Small intestine (tissue), 7 donors: ENCODE measurements around the gene LY6G6F. TPM values are rescaled to one million over a fixed set of nuclear protein-coding genes. Genes with fewer than 3 reads are reported as not detected.
A peak's percentile ranks its signal among the peaks of the same experiment; 100 is the strongest.

ENCODE experiments used
- DNase-seq, 2 donors: peaks; one replicate each; pipeline versions ENCODE4 v3.0.0 to v3.0.0-alpha.2; 2013
- FAIRE-seq: peaks from 2 replicates; lab custom pipeline; 2012; peaks lifted over from hg19 to GRCh38; lab: Jason Lieb, UNC
- H3K27ac ChIP-seq, 3 donors: one replicate each; pipeline ENCODE4 v1.5.1; 2013; ENCODE audit warnings: low read length in 2 of 3, mild to moderate bottlenecking in 2 of 3, control low read depth in 1 of 3, inconsistent platforms in 1 of 3, low read depth in 1 of 3, moderate library complexity in 1 of 3
- H3K27me3 ChIP-seq, 3 donors: one replicate each; pipeline ENCODE4 v1.6.1; 2013; ENCODE audit warnings: low read length in 3 of 3, inconsistent platforms in 1 of 3; ENCODE audit not compliant: control insufficient read depth in 3 of 3, insufficient read depth in 3 of 3
- H3K36me3 ChIP-seq, 3 donors: one replicate each; pipeline ENCODE4 v1.6.1; 2013; ENCODE audit warnings: low read length in 3 of 3, inconsistent platforms in 1 of 3, low read depth in 1 of 3, mild to moderate bottlenecking in 1 of 3, moderate library complexity in 1 of 3; ENCODE audit not compliant: control insufficient read depth in 3 of 3, insufficient read depth in 2 of 3
- H3K4me1 ChIP-seq, 3 donors: one replicate each; pipeline ENCODE4 v1.6.1; 2013; ENCODE audit warnings: low read length in 2 of 3, inconsistent platforms in 1 of 3, low read depth in 1 of 3, mild to moderate bottlenecking in 1 of 3, moderate library complexity in 1 of 3; ENCODE audit not compliant: control insufficient read depth in 3 of 3, insufficient read depth in 2 of 3
- H3K4me3 ChIP-seq, 3 donors: one replicate each; pipeline ENCODE4 v1.5.1; 2013; ENCODE audit warnings: low read length in 3 of 3, control low read depth in 1 of 3, inconsistent platforms in 1 of 3, low read depth in 1 of 3, mild to moderate bottlenecking in 1 of 3, moderate library complexity in 1 of 3
- H3K9me3 ChIP-seq, 2 donors: one replicate each; pipeline ENCODE4 v1.6.1; 2013; ENCODE audit warnings: low read depth in 1 of 2, low read length in 1 of 2; ENCODE audit not compliant: control insufficient read depth in 2 of 2, insufficient read depth in 1 of 2
- WGBS, 3 donors: extraction: QIAGEN DNeasy Blood & Tissue Kit; methylation state at CpG; one replicate each; pipeline ENCODE4 v1.1.7; 2013; 5-methylcytosine and 5-hydroxymethylcytosine counted together
- polyA plus RNA-seq, 4 donors: library from polyadenylated mRNA; stranded (reverse) in 3 of 4; unstranded in 1 of 4; fragments of 200-250 nt in 3 of 4; fragments of 120-200 nt in 1 of 4; gene quantifications; one replicate each; pipeline versions ENCODE4 v1.2.1 to v1.2.3, GENCODE V29; 2013
- donor health status: healthy with polysubstance abuse.
- donor health status: control.
- donor health status: control.
- donor health status: Bipolar disorder and iron deficiency.
- donor health status: healthy.

Gene LY6G6F
- polyA plus RNA-seq, 4 donors: 0.12 TPM; not detected in 3

DNA sequence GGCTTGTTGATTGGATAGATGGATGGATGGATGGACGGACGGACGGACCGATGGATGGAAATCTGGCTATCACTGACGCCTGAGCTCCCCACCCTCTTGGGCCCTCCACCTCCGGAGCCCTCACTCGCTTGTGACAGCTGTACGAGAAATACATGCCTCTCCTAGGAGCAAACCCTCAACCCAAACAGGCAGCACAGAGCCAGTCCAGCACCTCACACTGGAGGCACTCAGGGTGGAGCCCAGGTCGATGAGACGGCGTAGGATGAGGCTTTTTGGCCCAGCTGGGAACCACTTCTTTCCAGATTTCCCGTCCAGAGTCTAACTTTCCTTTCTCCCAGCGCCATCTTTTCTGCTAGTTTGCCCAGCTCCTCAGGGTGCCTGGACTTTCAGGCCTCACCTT, 23.1 kb upstream of the LY6G6F start:
- H3K36me3 ChIP-seq: peaks cover 3 to 49% (median 8%) of the 10 kb centered on the region in 3 donors
- peak overlapping the region in 2 of 3 donors; percentile 18 to 57 for H3K4me3 ChIP-seq
- H3K27ac ChIP-seq: peak overlapping the region; percentile 49 to 88 (median 72)
- no peak for FAIRE-seq
- 43 to 65% (median 60%) methylated on average over 13 of the region's 13 CpGs for WGBS, 3 donors
- H3K27me3 ChIP-seq: no peaks in the 10 kb centered on the region
- peak in 1 of 2 donors; percentile 44 for DNase-seq
- peaks cover 0 to 33% (median 4%) of the 10 kb centered on the region in 3 donors for H3K4me1 ChIP-seq
- no peaks in the 10 kb centered on the region for H3K9me3 ChIP-seq

GRCh38 chr6:31686483-31686882, 20.2 kb upstream of the LY6G6F start:
- FAIRE-seq: no peak
- H3K4me3 ChIP-seq: no peak overlapping the region
- H3K9me3 ChIP-seq: no peaks in the 10 kb centered on the region
- WGBS, 3 donors: 86 to 88% (median 86%) methylated on average over 5 of the region's 5 CpGs
- H3K36me3 ChIP-seq: peaks cover 7 to 77% (median 8%) of the 10 kb centered on the region in 3 donors
- H3K27ac ChIP-seq: no peak overlapping the region
- DNase-seq: no peak
- no peaks in the 10 kb centered on the region for H3K27me3 ChIP-seq
- peaks cover 0 to 36% (median 0%) of the 10 kb centered on the region in 3 donors for H3K4me1 ChIP-seq

GRCh38 chr6:31687321-31687720, 19.3 kb upstream of the LY6G6F start:
- H3K4me3 ChIP-seq: no peak overlapping the region
- 86 to 94% (median 89%) methylated on average over 8 of the region's 8 CpGs for WGBS, 3 donors
- H3K27ac ChIP-seq: no peak overlapping the region
- no peaks in the 10 kb centered on the region for H3K27me3 ChIP-seq
- no peaks in the 10 kb centered on the region for H3K9me3 ChIP-seq
- DNase-seq (no peak), FAIRE-seq (no peak)
- H3K36me3 ChIP-seq: peaks cover 8 to 82% (median 10%) of the 10 kb centered on the region in 3 donors
- peaks cover 0 to 32% (median 0%) of the 10 kb centered on the region in 3 donors for H3K4me1 ChIP-seq

DNA sequence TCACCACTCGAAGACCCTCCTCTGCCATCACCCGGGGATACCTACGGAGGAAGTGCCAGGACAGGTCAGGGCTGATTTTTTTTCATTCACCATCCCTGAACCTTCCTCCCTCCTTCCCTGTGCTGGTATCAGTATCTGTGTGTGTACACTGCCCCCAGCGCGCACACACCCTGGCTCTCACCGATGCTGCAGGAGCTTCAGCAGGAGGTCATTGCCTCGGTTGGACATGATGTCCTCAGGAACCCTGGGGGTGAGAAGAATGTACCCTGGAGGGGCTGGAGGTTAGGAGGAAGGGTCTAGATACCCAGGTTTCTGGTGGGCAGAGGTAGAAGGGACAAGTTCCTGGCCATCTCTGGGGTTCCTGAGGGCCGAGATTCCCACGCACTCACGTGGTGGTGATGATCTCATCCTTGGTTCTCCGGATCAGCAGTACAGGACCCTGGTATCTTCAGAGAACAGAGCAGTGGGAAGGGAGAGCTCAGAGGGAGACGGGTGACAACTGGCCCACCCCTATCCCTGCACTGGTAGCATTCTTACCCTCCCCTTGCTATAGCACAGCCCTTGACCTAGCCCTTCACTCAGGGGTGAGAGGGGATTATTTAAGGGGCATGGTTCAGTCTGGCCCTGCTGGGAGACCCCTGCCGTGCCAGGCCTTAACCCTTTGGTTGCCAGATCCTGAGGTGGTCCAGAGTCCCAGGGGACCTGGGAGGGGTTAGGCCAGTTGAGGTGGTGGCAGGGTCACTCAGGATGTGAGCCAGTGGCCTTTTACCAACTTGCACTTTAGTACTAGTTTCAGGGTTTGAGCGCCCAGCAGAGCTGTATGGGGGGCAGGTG, 18.6 kb upstream of the LY6G6F start:
- 88 to 93% (median 92%) methylated on average over 14 of the region's 14 CpGs for WGBS, 3 donors

GRCh38 chr6:31689249-31690110, 17.2 kb upstream of the LY6G6F start:
- Histone ChIP-seq H3K9me3 (no peaks in the 10 kb centered on the region), H3K27me3 (no peaks in the 10 kb centered on the region), H3K36me3 (peaks cover 13 to 93% (median 16%) of the 10 kb centered on the region in 3 donors), H3K27ac (peak overlapping the region; percentile 22 to 92 (median 71)), H3K4me3 (no peak overlapping the region), H3K4me1 (peaks cover 0 to 15% (median 0%) of the 10 kb centered on the region in 3 donors)
- WGBS, 3 donors: 77 to 79% (median 78%) methylated on average over 11 of the region's 11 CpGs
- FAIRE-seq: no peak
- no peak for DNase-seq

More for the DNA sequence above, 18.6 kb upstream of the LY6G6F start:
- Histone ChIP-seq H3K36me3 (peaks cover 10 to 89% (median 12%) of the 10 kb centered on the region in 3 donors), H3K9me3 (no peaks in the 10 kb centered on the region), H3K4me3 (no peak overlapping the region), H3K4me1 (peaks cover 0 to 27% (median 0%) of the 10 kb centered on the region in 3 donors), H3K27me3 (no peaks in the 10 kb centered on the region), H3K27ac (no peak overlapping the region)
- DNase-seq (no peak), FAIRE-seq (no peak)

DNA sequence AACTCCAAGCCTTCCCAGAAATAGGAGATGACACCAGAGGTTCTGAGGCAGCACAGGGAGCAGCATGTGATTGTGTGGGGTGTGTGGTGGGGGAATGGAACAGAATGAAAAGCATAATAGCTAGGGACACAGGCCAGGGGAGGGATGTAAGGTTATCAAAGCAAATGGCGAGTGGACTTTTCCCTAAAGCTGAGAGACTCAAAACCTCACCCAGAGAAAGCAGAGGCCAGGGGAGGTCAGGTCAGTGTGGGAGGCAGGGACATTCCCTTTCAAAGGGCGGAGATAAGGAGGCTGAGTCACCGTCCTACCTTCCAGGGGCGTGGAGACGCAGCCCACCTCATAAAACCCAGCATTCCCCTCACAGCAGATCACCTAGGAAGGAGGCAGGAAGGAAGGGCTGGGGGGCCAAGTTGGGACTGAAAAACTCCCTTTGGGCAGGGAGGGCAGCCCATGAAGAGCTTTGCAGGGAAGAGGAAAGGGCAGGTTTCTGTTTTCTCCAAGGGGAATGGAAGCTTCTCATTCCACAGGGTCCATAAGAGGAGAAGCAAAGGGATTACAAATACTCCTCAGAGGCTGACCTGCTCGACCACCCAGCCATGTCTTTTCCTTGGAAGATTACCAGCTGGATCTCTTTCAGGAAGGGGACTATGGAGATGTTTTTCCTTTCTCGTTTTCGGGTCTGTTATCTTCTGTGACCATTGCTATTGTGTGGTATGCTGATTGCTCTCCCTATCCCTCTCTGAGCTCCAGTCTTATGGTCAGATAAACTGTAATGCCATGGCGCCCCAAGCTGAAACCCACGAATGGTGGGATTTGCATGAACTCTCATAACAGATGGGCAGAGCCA, 16.2 kb upstream of the LY6G6F start:
- H3K4me1 ChIP-seq: peaks cover 0 to 15% (median 0%) of the 10 kb centered on the region in 3 donors
- 31 to 59% (median 52%) methylated on average over 10 of the region's 10 CpGs for WGBS, 3 donors
- H3K4me3 ChIP-seq: no peak overlapping the region
- DNase-seq: peak; percentile 86 to 92
- H3K27ac ChIP-seq: peak overlapping the region; percentile 52 to 92 (median 71)
- H3K36me3 ChIP-seq: peaks cover 13 to 95% (median 16%) of the 10 kb centered on the region in 3 donors
- no peaks in the 10 kb centered on the region for H3K9me3 ChIP-seq
- no peaks in the 10 kb centered on the region for H3K27me3 ChIP-seq
- FAIRE-seq: no peak

DNA sequence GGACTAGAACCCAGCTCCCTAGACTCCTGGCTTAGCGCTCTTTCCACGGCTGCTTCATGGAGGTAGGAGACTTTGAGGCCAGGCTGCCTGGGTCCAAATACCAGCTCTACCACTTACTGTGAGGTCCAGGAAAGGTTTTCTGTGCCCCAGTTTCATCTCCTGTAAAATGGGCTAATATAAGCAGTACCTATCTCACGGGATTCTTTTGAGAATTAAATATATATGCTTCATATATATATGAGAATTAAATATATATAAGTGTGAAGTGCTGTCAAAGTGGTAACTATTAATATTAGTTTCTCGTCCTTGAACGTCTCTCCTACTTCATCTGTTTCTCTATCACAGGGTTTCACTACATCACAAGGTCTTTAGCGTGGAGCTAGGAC, 15.6 kb upstream of the LY6G6F start:
- Histone ChIP-seq H3K36me3 (peaks cover 13 to 94% (median 16%) of the 10 kb centered on the region in 3 donors), H3K9me3 (no peaks in the 10 kb centered on the region), H3K27me3 (no peaks in the 10 kb centered on the region), H3K27ac (peak overlapping the region in 2 of 3 donors; percentile 71 to 92), H3K4me3 (no peak overlapping the region), H3K4me1 (peaks cover 0 to 15% (median 0%) of the 10 kb centered on the region in 3 donors)
- 83 to 90% (median 89%) methylated on average over 6 of the region's 6 CpGs for WGBS, 3 donors
- DNase-seq (no peak), FAIRE-seq (no peak)
